ENCODE data around the gene GJE1.
"Not testable (repeated sequence)": the region's sequence is repeated elsewhere in the genome, so short reads cannot be mapped to it uniquely, and the experiment has no call there.

The GJE1 gene

GRCh38 chr6:142132625-142133024, at the start of gene GJE1:
TSS of gene GJE1 (plus strand) at chr6:142132925. CDS start at chr6:142133159, 234 bp downstream.
- Histone ChIP-seq H3K9ac (ENCODE audit: low read length) (no peak within 1 kb of the TSS), H3K36me3 (ENCODE audit: control insufficient read depth, insufficient read depth, low read length) (no peaks in the 10 kb centered on the region), H3K27me3 (ENCODE audit: control insufficient read depth, insufficient read depth, low read length) (no peaks in the 10 kb centered on the region), H3K27ac (ENCODE audit: low read depth, low read length) (no peak within 1 kb of the TSS), H3K4me3 (ENCODE audit: low read length) (no peak within 1 kb of the TSS), H3K4me1 (ENCODE audit: control insufficient read depth, insufficient read depth, low read length) (no peaks in the 10 kb centered on the region)

GRCh38 chr6:142087950-142088857, 44.5 kb upstream of the GJE1 start:
- no peak overlapping the region for H3K9ac ChIP-seq (ENCODE audit: low read length)
- H3K4me3 ChIP-seq (ENCODE audit: low read length) = no peak overlapping the region
- H3K27ac ChIP-seq (ENCODE audit: low read depth, low read length) = no peak overlapping the region
- H3K36me3 ChIP-seq (ENCODE audit: control insufficient read depth, insufficient read depth, low read length) = no peaks in the 10 kb centered on the region
- H3K4me1 ChIP-seq (ENCODE audit: control insufficient read depth, insufficient read depth, low read length) = no peaks in the 10 kb centered on the region
- H3K27me3 ChIP-seq (ENCODE audit: control insufficient read depth, insufficient read depth, low read length) = peaks cover 7% of the 10 kb centered on the region

GRCh38 chr6:142088858-142089216, 43.9 kb upstream of the GJE1 start:
- Histone ChIP-seq H3K4me3 (ENCODE audit: low read length) (no peak overlapping the region), H3K27ac (ENCODE audit: low read depth, low read length) (no peak overlapping the region), H3K36me3 (ENCODE audit: control insufficient read depth, insufficient read depth, low read length) (no peaks in the 10 kb centered on the region), H3K4me1 (ENCODE audit: control insufficient read depth, insufficient read depth, low read length) (no peaks in the 10 kb centered on the region), H3K9ac (ENCODE audit: low read length) (no peak overlapping the region), H3K27me3 (ENCODE audit: control insufficient read depth, insufficient read depth, low read length) (peaks cover 7% of the 10 kb centered on the region)

GRCh38 chr6:142104820-142105219, 27.9 kb upstream of the GJE1 start:
- not testable (repeated sequence) for H3K36me3 ChIP-seq (ENCODE audit: control insufficient read depth, insufficient read depth, low read length)

GRCh38 chr6:142110820-142111219, 21.9 kb upstream of the GJE1 start:
- not testable (repeated sequence) for H3K9ac ChIP-seq (ENCODE audit: low read length); H3K4me1 ChIP-seq (ENCODE audit: control insufficient read depth, insufficient read depth, low read length); H3K27ac ChIP-seq (ENCODE audit: low read depth, low read length); H3K4me3 ChIP-seq (ENCODE audit: low read length); H3K27me3 ChIP-seq (ENCODE audit: control insufficient read depth, insufficient read depth, low read length); H3K36me3 ChIP-seq (ENCODE audit: control insufficient read depth, insufficient read depth, low read length)

More at GRCh38 chr6:142104820-142105219, 27.9 kb upstream of the GJE1 start:
- H3K27me3 ChIP-seq (ENCODE audit: control insufficient read depth, insufficient read depth, low read length); H3K4me1 ChIP-seq (ENCODE audit: control insufficient read depth, insufficient read depth, low read length); H3K9ac ChIP-seq (ENCODE audit: low read length); H3K4me3 ChIP-seq (ENCODE audit: low read length); H3K27ac ChIP-seq (ENCODE audit: low read depth, low read length): not testable (repeated sequence)

GRCh38 chr6:142112451-142113061, 20.2 kb upstream of the GJE1 start:
- no peak overlapping the region for H3K27ac ChIP-seq (ENCODE audit: low read depth, low read length)
- no peak overlapping the region for H3K9ac ChIP-seq (ENCODE audit: low read length)
- H3K36me3 ChIP-seq (ENCODE audit: control insufficient read depth, insufficient read depth, low read length) = no peaks in the 10 kb centered on the region
- H3K4me3 ChIP-seq (ENCODE audit: low read length) = no peak overlapping the region
- H3K27me3 ChIP-seq (ENCODE audit: control insufficient read depth, insufficient read depth, low read length) = no peaks in the 10 kb centered on the region
- H3K4me1 ChIP-seq (ENCODE audit: control insufficient read depth, insufficient read depth, low read length) = no peaks in the 10 kb centered on the region

- Histone ChIP-seq H3K27me3 (ENCODE audit: control insufficient read depth, insufficient read depth, low read length) (no peaks in the 10 kb centered on the region), H3K36me3 (ENCODE audit: control insufficient read depth, insufficient read depth, low read length) (no peaks in the 10 kb centered on the region), H3K4me1 (ENCODE audit: control insufficient read depth, insufficient read depth, low read length) (no peaks in the 10 kb centered on the region), H3K27ac (ENCODE audit: low read depth, low read length) (no peak overlapping the region), H3K4me3 (ENCODE audit: low read length) (no peak overlapping the region), H3K9ac (ENCODE audit: low read length) (no peak overlapping the region)
These were observed 15.4 kb upstream of the GJE1 start for GRCh38 chr6:142117366-142117765.

- no peak overlapping the region for H3K4me3 ChIP-seq (ENCODE audit: low read length)
- no peak overlapping the region for H3K9ac ChIP-seq (ENCODE audit: low read length)
- no peak overlapping the region for H3K27ac ChIP-seq (ENCODE audit: low read depth, low read length)
- no peaks in the 10 kb centered on the region for H3K27me3 ChIP-seq (ENCODE audit: control insufficient read depth, insufficient read depth, low read length)
- no peaks in the 10 kb centered on the region for H3K36me3 ChIP-seq (ENCODE audit: control insufficient read depth, insufficient read depth, low read length)
- H3K4me1 ChIP-seq (ENCODE audit: control insufficient read depth, insufficient read depth, low read length) = no peaks in the 10 kb centered on the region
These were observed 14.4 kb upstream of the GJE1 start for GRCh38 chr6:142118328-142118727.

GRCh38 chr6:142118925-142119324, 13.8 kb upstream of the GJE1 start:
- H3K9ac ChIP-seq (ENCODE audit: low read length) = no peak overlapping the region
- no peaks in the 10 kb centered on the region for H3K27me3 ChIP-seq (ENCODE audit: control insufficient read depth, insufficient read depth, low read length)
- H3K4me3 ChIP-seq (ENCODE audit: low read length) = no peak overlapping the region
- H3K4me1 ChIP-seq (ENCODE audit: control insufficient read depth, insufficient read depth, low read length) = no peaks in the 10 kb centered on the region
- no peak overlapping the region for H3K27ac ChIP-seq (ENCODE audit: low read depth, low read length)
- no peaks in the 10 kb centered on the region for H3K36me3 ChIP-seq (ENCODE audit: control insufficient read depth, insufficient read depth, low read length)

- Histone ChIP-seq H3K4me1 (ENCODE audit: control insufficient read depth, insufficient read depth, low read length) (no peaks in the 10 kb centered on the region), H3K9ac (ENCODE audit: low read length) (no peak overlapping the region), H3K27ac (ENCODE audit: low read depth, low read length) (no peak overlapping the region), H3K4me3 (ENCODE audit: low read length) (no peak overlapping the region), H3K27me3 (ENCODE audit: control insufficient read depth, insufficient read depth, low read length) (no peaks in the 10 kb centered on the region), H3K36me3 (ENCODE audit: control insufficient read depth, insufficient read depth, low read length) (no peaks in the 10 kb centered on the region)
These were observed 11.4 kb upstream of the GJE1 start for GRCh38 chr6:142121342-142121741.

- H3K9ac ChIP-seq (ENCODE audit: low read length) = no peak overlapping the region
- H3K4me3 ChIP-seq (ENCODE audit: low read length) = no peak overlapping the region
- no peak overlapping the region for H3K27ac ChIP-seq (ENCODE audit: low read depth, low read length)
- H3K36me3 ChIP-seq (ENCODE audit: control insufficient read depth, insufficient read depth, low read length) = no peaks in the 10 kb centered on the region
- H3K4me1 ChIP-seq (ENCODE audit: control insufficient read depth, insufficient read depth, low read length) = no peaks in the 10 kb centered on the region
- no peaks in the 10 kb centered on the region for H3K27me3 ChIP-seq (ENCODE audit: control insufficient read depth, insufficient read depth, low read length)
These were observed 1.9 kb upstream of the GJE1 start for GRCh38 chr6:142130814-142131213.

- no peaks in the 10 kb centered on the region for H3K36me3 ChIP-seq (ENCODE audit: control insufficient read depth, insufficient read depth, low read length)
- no peak overlapping the region for H3K27ac ChIP-seq (ENCODE audit: low read depth, low read length)
- H3K4me1 ChIP-seq (ENCODE audit: control insufficient read depth, insufficient read depth, low read length) = no peaks in the 10 kb centered on the region
- H3K4me3 ChIP-seq (ENCODE audit: low read length) = no peak overlapping the region
- no peaks in the 10 kb centered on the region for H3K27me3 ChIP-seq (ENCODE audit: control insufficient read depth, insufficient read depth, low read length)
- H3K9ac ChIP-seq (ENCODE audit: low read length) = no peak overlapping the region
These were observed 6.2 kb downstream of the GJE1 start for GRCh38 chr6:142138876-142139275.

- not testable (repeated sequence) for H3K9ac ChIP-seq (ENCODE audit: low read length); H3K4me1 ChIP-seq (ENCODE audit: control insufficient read depth, insufficient read depth, low read length); H3K27me3 ChIP-seq (ENCODE audit: control insufficient read depth, insufficient read depth, low read length); H3K4me3 ChIP-seq (ENCODE audit: low read length); H3K36me3 ChIP-seq (ENCODE audit: control insufficient read depth, insufficient read depth, low read length); H3K27ac ChIP-seq (ENCODE audit: low read depth, low read length)
These were observed 8.8 kb downstream of the GJE1 start for GRCh38 chr6:142141531-142141930.
